ENCODE measurements around the gene TRAM2.

Gene TRAM2

GRCh38 chr6:52491203-52492069 lies 85.4 kb downstream of the TRAM2 start:
- Histone ChIP-seq H3K36me3 (ENCODE audit: low read length) (no peaks in the 10 kb centered on the region), H2AFZ (ENCODE audit: low read depth, low read length, severe bottlenecking) (no peak overlapping the region), H3K9me3 (ENCODE audit: insufficient read depth, low read length) (no peaks in the 10 kb centered on the region), H3K9ac (ENCODE audit: low read length) (no peak overlapping the region), H4K20me1 (ENCODE audit: low read depth, low read length) (no peaks in the 10 kb centered on the region), H3K4me2 (ENCODE audit: low read depth, low read length, poor library complexity, severe bottlenecking) (no peak overlapping the region), H3K4me3 (ENCODE audit: insufficient read depth, low read length, poor library complexity, severe bottlenecking) (no peak overlapping the region), H3K9me2 (replicated peaks; ENCODE audit: insufficient read depth, low read length) (no peaks in the 10 kb centered on the region), H3K27me3 (ENCODE audit: low read length) (no peaks in the 10 kb centered on the region), H3K79me2 (ENCODE audit: insufficient read depth, low read length) (no peaks in the 10 kb centered on the region), H3K27ac (ENCODE audit: low read depth, low read length) (no peak overlapping the region), H3F3A (ENCODE audit: insufficient read depth) (no peaks in the 10 kb centered on the region)
- TF ChIP-seq CTCF (IDR thresholded peaks at IDR 0.05; ENCODE audit: insufficient read depth, low read length, poor library complexity, severe bottlenecking) (no peak), EZH2phosphoT487 (conservative IDR thresholded peaks at IDR 0.05; ENCODE audit: low read length) (no peak)

GRCh38 chr6:52489881-52490280 lies 87.0 kb downstream of the TRAM2 start:
- no peak overlapping the region for H3K4me2 ChIP-seq (ENCODE audit: low read depth, low read length, poor library complexity, severe bottlenecking)
- no peaks in the 10 kb centered on the region for H3K9me2 ChIP-seq (replicated peaks; ENCODE audit: insufficient read depth, low read length)
- no peaks in the 10 kb centered on the region for H3F3A ChIP-seq (ENCODE audit: insufficient read depth)
- no peak for TF ChIP-seq EZH2phosphoT487 (conservative IDR thresholded peaks at IDR 0.05; ENCODE audit: low read length)
- no peak for TF ChIP-seq CTCF (IDR thresholded peaks at IDR 0.05; ENCODE audit: insufficient read depth, low read length, poor library complexity, severe bottlenecking)
- H3K9ac ChIP-seq (ENCODE audit: low read length) = no peak overlapping the region
- no peaks in the 10 kb centered on the region for H3K36me3 ChIP-seq (ENCODE audit: low read length)
- H2AFZ ChIP-seq (ENCODE audit: low read depth, low read length, severe bottlenecking) = no peak overlapping the region
- H3K79me2 ChIP-seq (ENCODE audit: insufficient read depth, low read length) = no peaks in the 10 kb centered on the region
- H4K20me1 ChIP-seq (ENCODE audit: low read depth, low read length) = no peaks in the 10 kb centered on the region
- no peaks in the 10 kb centered on the region for H3K9me3 ChIP-seq (ENCODE audit: insufficient read depth, low read length)
- no peak overlapping the region for H3K27ac ChIP-seq (ENCODE audit: low read depth, low read length)
- no peaks in the 10 kb centered on the region for H3K27me3 ChIP-seq (ENCODE audit: low read length)
- no peak overlapping the region for H3K4me3 ChIP-seq (ENCODE audit: insufficient read depth, low read length, poor library complexity, severe bottlenecking)

- no peaks in the 10 kb centered on the region for H3K27me3 ChIP-seq (ENCODE audit: low read length)
- H3K4me3 ChIP-seq (ENCODE audit: insufficient read depth, low read length, poor library complexity, severe bottlenecking) = no peak overlapping the region
- H3K79me2 ChIP-seq (ENCODE audit: insufficient read depth, low read length) = no peaks in the 10 kb centered on the region
- no peak overlapping the region for H3K27ac ChIP-seq (ENCODE audit: low read depth, low read length)
- H3K4me2 ChIP-seq (ENCODE audit: low read depth, low read length, poor library complexity, severe bottlenecking) = no peak overlapping the region
- no peak overlapping the region for H2AFZ ChIP-seq (ENCODE audit: low read depth, low read length, severe bottlenecking)
- no peaks in the 10 kb centered on the region for H4K20me1 ChIP-seq (ENCODE audit: low read depth, low read length)
- no peaks in the 10 kb centered on the region for H3F3A ChIP-seq (ENCODE audit: insufficient read depth)
- no peaks in the 10 kb centered on the region for H3K9me3 ChIP-seq (ENCODE audit: insufficient read depth, low read length)
- no peaks in the 10 kb centered on the region for H3K9me2 ChIP-seq (replicated peaks; ENCODE audit: insufficient read depth, low read length)
- H3K36me3 ChIP-seq (ENCODE audit: low read length) = no peaks in the 10 kb centered on the region
- TF ChIP-seq EZH2phosphoT487 (conservative IDR thresholded peaks at IDR 0.05; ENCODE audit: low read length) = no peak
- no peak for TF ChIP-seq CTCF (IDR thresholded peaks at IDR 0.05; ENCODE audit: insufficient read depth, low read length, poor library complexity, severe bottlenecking)
- no peak overlapping the region for H3K9ac ChIP-seq (ENCODE audit: low read length)
These were observed 93.2 kb downstream of the TRAM2 start for GRCh38 chr6:52483671-52484003.
